H1 (cell line): ENCODE data around the gene WDFY4. TPM values are rescaled to one million over a fixed set of nuclear protein-coding genes. Genes with fewer than 3 reads are reported as not detected.

Experiments used
- CTCF ChIA-PET: fragments of 300-600 bp; sonication (Branson Sonifier 250); formaldehyde crosslinking; loops from one replicate; lab custom pipeline; 2021; ENCODE audit not compliant: partially characterized antibody; lab: Charles Lee
- POLR2A ChIA-PET: fragments of 300-600 bp; sonication (Branson Sonifier 250); formaldehyde crosslinking; loops from one replicate; lab custom pipeline; 2021; ENCODE audit warnings: inconsistent platforms; ENCODE audit not compliant: partially characterized antibody; lab: Charles Lee
- DNase-seq, 2 experiments: peaks; one replicate each; pipeline versions ENCODE4 v3.0.0 to v3.0.0-alpha.2; 2010 to 2022; ENCODE audit warnings: low spot score in 2 of 2, low read depth in 1 of 2, mixed read lengths in 1 of 2
- FAIRE-seq: peaks from 2 replicates; lab custom pipeline; 2011; peaks lifted over from hg19 to GRCh38; lab: Jason Lieb, UNC
- H2AFZ ChIP-seq: 2 replicates; pipeline ENCODE4 v1.8.1; 2012; ENCODE audit warnings: low read length, inconsistent platforms
- H2AK5ac ChIP-seq: 2 replicates; pipeline ENCODE4 v1.6.1; 2013; ENCODE audit warnings: low read depth, low read length
- H2BK120ac ChIP-seq: replicated peaks from 2 replicates; pipeline ENCODE3; 2013; ENCODE audit warnings: low read depth, low read length, inconsistent platforms
- H2BK12ac ChIP-seq: 2 replicates; pipeline ENCODE4 v1.6.1; 2013; ENCODE audit warnings: low read depth, low read length
- H2BK15ac ChIP-seq: 2 replicates; pipeline ENCODE4 v1.6.1; 2013; ENCODE audit warnings: low read length
- H2BK20ac ChIP-seq: 2 replicates; pipeline ENCODE4 v1.6.1; 2013; ENCODE audit warnings: low read length
- H2BK5ac ChIP-seq: 2 replicates; pipeline ENCODE4 v1.6.1; 2013; ENCODE audit warnings: low read depth, low read length
- H3K14ac ChIP-seq: 2 replicates; pipeline ENCODE4 v1.6.1; 2013; ENCODE audit warnings: inconsistent platforms; ENCODE audit not compliant: insufficient read length
- H3K18ac ChIP-seq: 2 replicates; pipeline ENCODE4 v1.6.1; 2013; ENCODE audit warnings: low read length; ENCODE audit errors: extremely low read depth
- H3K23ac ChIP-seq: 2 replicates; pipeline ENCODE4 v1.6.1; 2013; ENCODE audit warnings: inconsistent platforms; ENCODE audit not compliant: insufficient read length
- H3K23me2 ChIP-seq: 2 replicates; pipeline ENCODE4 v1.6.1; 2013; ENCODE audit warnings: low read depth, low read length
- H3K27ac ChIP-seq: 2 replicates; pipeline ENCODE4 v1.6.1; 2011; ENCODE audit warnings: low read depth, low read length, inconsistent platforms
- H3K27me3 ChIP-seq, 4 experiments: replicated peaks in 1 of 4; 1 replicate in 1 of 4; 2 replicates in 3 of 4; pipeline versions ENCODE4 v1.6.1 to v1.8.1; 2011 to 2013; ENCODE audit warnings: low read length in 3 of 4, mild to moderate bottlenecking in 3 of 4, inconsistent platforms in 2 of 4, mixed read lengths in 2 of 4, moderate library complexity in 1 of 4; ENCODE audit not compliant: control insufficient read depth in 3 of 4, insufficient read depth in 3 of 4; ENCODE audit errors: extremely low read depth in 1 of 4
- H3K36me3 ChIP-seq, 4 experiments: 2 replicates each; pipeline versions ENCODE4 v1.6.1 to v1.8.1; 2011 to 2013; ENCODE audit warnings: mild to moderate bottlenecking in 4 of 4, low read length in 3 of 4, moderate library complexity in 2 of 4, control low read depth in 1 of 4, inconsistent platforms in 1 of 4; ENCODE audit not compliant: insufficient read depth in 4 of 4, control insufficient read depth in 2 of 4
- H3K4ac ChIP-seq: replicated peaks from 2 replicates; pipeline ENCODE3; 2013; ENCODE audit warnings: low read length, low read depth, mixed read lengths, inconsistent platforms; ENCODE audit not compliant: insufficient read length
- H3K4me1 ChIP-seq, 4 experiments: replicated peaks in 1 of 4; 1 replicate in 1 of 4; 2 replicates in 3 of 4; pipeline versions ENCODE4 v1.6.1 to v1.8.1; 2011 to 2013; ENCODE audit warnings: low read length in 3 of 4, inconsistent platforms in 2 of 4, mixed read lengths in 1 of 4; ENCODE audit not compliant: insufficient read depth in 4 of 4, control insufficient read depth in 3 of 4
- H3K4me2 ChIP-seq, 2 experiments: 2 replicates each; pipeline versions ENCODE4 v1.6.1 to v1.8.1; 2011 to 2013; ENCODE audit warnings: low read depth in 2 of 2, low read length in 2 of 2, control low read depth in 1 of 2, inconsistent platforms in 1 of 2, mild to moderate bottlenecking in 1 of 2; ENCODE audit not compliant: insufficient read depth in 1 of 2
- H3K4me3 ChIP-seq, 4 experiments: fragments of 200-600, 300-600 bp in 1 of 4; sonication (generic), shearing (Covaris generic), sonication (Bioruptor Twin) in 1 of 4; 2 replicates each; pipeline versions ENCODE4 v1.5.1 to v1.8.1; 2011 to 2016; ENCODE audit warnings: low read length in 4 of 4, low read depth in 3 of 4, control low read depth in 2 of 4, inconsistent platforms in 2 of 4, mild to moderate bottlenecking in 2 of 4, mixed read lengths in 1 of 4, moderate library complexity in 1 of 4; ENCODE audit not compliant: insufficient read depth in 2 of 4; ENCODE audit errors: extremely low read depth in 1 of 4
- H3K56ac ChIP-seq: replicated peaks from 2 replicates; pipeline ENCODE3; 2013; ENCODE audit warnings: low read depth, mild to moderate bottlenecking, mixed read lengths, low read length, inconsistent platforms; ENCODE audit not compliant: insufficient read length
- H3K79me1 ChIP-seq: 2 replicates; pipeline ENCODE4 v1.6.1; 2013; ENCODE audit warnings: low read depth, low read length, control low read depth
- H3K79me2 ChIP-seq, 2 experiments: 2 replicates each; pipeline versions ENCODE4 v1.6.1 to v1.8.1; 2012 to 2013; ENCODE audit warnings: low read length in 2 of 2, mild to moderate bottlenecking in 2 of 2, inconsistent platforms in 1 of 2; ENCODE audit not compliant: insufficient read depth in 2 of 2, control insufficient read depth in 1 of 2
- H3K9ac ChIP-seq, 4 experiments: replicated peaks in 1 of 4; 1 replicate in 1 of 4; 2 replicates in 3 of 4; pipeline versions ENCODE4 v1.6.1 to v1.8.1; 2011 to 2013; ENCODE audit warnings: low read depth in 3 of 4, low read length in 3 of 4, control low read depth in 2 of 4, mild to moderate bottlenecking in 2 of 4, moderate library complexity in 2 of 4, inconsistent platforms in 1 of 4; ENCODE audit errors: extremely low read depth in 1 of 4
- H3K9me3 ChIP-seq, 2 experiments: 2 replicates each; pipeline versions ENCODE4 v1.6.1 to v1.8.1; 2012 to 2013; ENCODE audit warnings: mild to moderate bottlenecking in 2 of 2, moderate library complexity in 2 of 2, control low read depth in 1 of 2, inconsistent platforms in 1 of 2, low read depth in 1 of 2, low read length in 1 of 2, mixed read lengths in 1 of 2; ENCODE audit not compliant: insufficient read depth in 2 of 2
- H4K20me1 ChIP-seq, 2 experiments: replicated peaks in 1 of 2; 2 replicates each; pipeline versions ENCODE3 to v1.8.1; 2011 to 2013; ENCODE audit warnings: inconsistent platforms in 2 of 2, low read length in 2 of 2, mild to moderate bottlenecking in 1 of 2; ENCODE audit not compliant: insufficient read depth in 2 of 2, control insufficient read depth in 1 of 2
- H4K5ac ChIP-seq: 2 replicates; pipeline ENCODE4 v1.6.1; 2013; ENCODE audit warnings: low read length, low read depth, mixed read lengths, inconsistent platforms; ENCODE audit not compliant: insufficient read length
- H4K8ac ChIP-seq: 2 replicates; pipeline ENCODE4 v1.8.0; 2013; ENCODE audit warnings: mild to moderate bottlenecking, moderate library complexity, low read length, inconsistent platforms; ENCODE audit not compliant: insufficient read depth; ENCODE audit errors: extremely low read depth
- H4K91ac ChIP-seq: replicated peaks from 2 replicates; pipeline ENCODE3; 2013; ENCODE audit warnings: low read length, mixed read lengths, inconsistent platforms; ENCODE audit not compliant: insufficient read length
- ATF2 ChIP-seq: IDR thresholded peaks from 2 replicates; pipeline ENCODE4 v1.6.1; 2012; ENCODE audit warnings: low read length, inconsistent platforms
- BCL11A ChIP-seq, 2 experiments: IDR thresholded peaks; one replicate each; pipeline ENCODE4 v1.6.1; 2011; ENCODE audit warnings: low read depth in 2 of 2, low read length in 2 of 2, mild to moderate bottlenecking in 2 of 2
- BRCA1 ChIP-seq: IDR thresholded peaks from 2 replicates; pipeline ENCODE4 v1.6.1; 2012; ENCODE audit warnings: low read depth, low read length, improper control_type of control experiment
- CTCF ChIP-seq, 3 experiments: IDR thresholded peaks; 1 replicate in 2 of 3; 2 replicates in 1 of 3; pipeline versions ENCODE4 v1.5.1 to v1.6.1; 2011; ENCODE audit warnings: low read length in 3 of 3, mild to moderate bottlenecking in 3 of 3, inconsistent platforms in 2 of 3, low read depth in 1 of 3, moderate library complexity in 1 of 3; ENCODE audit not compliant: insufficient read depth in 1 of 3; ENCODE audit errors: control extremely low read depth in 1 of 3
- EZH2 ChIP-seq: fragments of 200-600 bp; sonication (generic); IDR thresholded peaks from 2 replicates; pipeline ENCODE4 v1.7.1; 2012; ENCODE audit warnings: low read depth, mild to moderate bottlenecking, moderate library complexity, low read length, inconsistent platforms; ENCODE audit not compliant: severe bottlenecking
- HDAC6 ChIP-seq: IDR thresholded peaks from one replicate; pipeline ENCODE4 v1.7.1; 2012; ENCODE audit warnings: low read depth, mild to moderate bottlenecking, inconsistent platforms, low read length, moderate library complexity
- JUND ChIP-seq: IDR thresholded peaks from 2 replicates; pipeline ENCODE4 v1.6.1; 2011; ENCODE audit warnings: mild to moderate bottlenecking, improper control_type of control experiment, low read length
- NANOG ChIP-seq: IDR thresholded peaks from 2 replicates; pipeline ENCODE4 v1.6.1; 2011; ENCODE audit warnings: low read length, low read depth, mild to moderate bottlenecking, inconsistent platforms; ENCODE audit not compliant: insufficient read depth, poor library complexity, severe bottlenecking
- WGBS, 2 experiments: shearing (Covaris generic) in 1 of 2; methylation state at CpG; one replicate each; pipeline versions ENCODE4 v1.1.6 to v1.1.7; 2013 to 2015; ENCODE audit warnings: low lambda C conversion rate in 2 of 2, mixed read lengths in 2 of 2, inconsistent platforms in 1 of 2, low coverage in 1 of 2, missing lambda C conversion rate in 1 of 2; ENCODE audit not compliant: insufficient replicate concordance in 2 of 2, insufficient coverage in 1 of 2, insufficient read length in 1 of 2; ENCODE audit errors: extremely low coverage in 1 of 2, missing lambda C conversion rate in 1 of 2; 5-methylcytosine and 5-hydroxymethylcytosine counted together
- polyA plus RNA-seq, 7 experiments: library from polyadenylated mRNA; depleted of rRNA in 3 of 7; stranded (reverse) in 5 of 7; unstranded in 2 of 7; fragments of >200 nt in 5 of 7; fragments of 200-250 nt in 2 of 7; gene quantifications; 1 replicate in 5 of 7; 2 replicates in 1 of 7; 4 replicates in 1 of 7; pipeline versions ENCODE4 v1.2.1 to v1.2.3, GENCODE V29; 2011 to 2013; ENCODE audit warnings: missing spikeins in 2 of 7, mixed read lengths in 2 of 7
- total RNA-seq: library from RNA; stranded (reverse); fragmentation: NEBNext Ultra II Directional; extraction: Animal tissue kit (Norgen Biotek cat#: 25700); gene quantifications from 2 replicates; pipeline ENCODE4 v1.2.1, GENCODE V29; 2021

WDFY4 gene
- total and polyA plus RNA-seq, 2 of the 8 experiments (the other 6 are each of a cell fraction or from before 2014, with no cell fraction given) = not detected

- DNase-seq = no peak
Observed at GRCh38 chr10:48965460-48965859, 280.8 kb downstream of the WDFY4 start.

More at GRCh38 chr10:48965460-48965859, 280.8 kb downstream of the WDFY4 start:
- no peaks in the 10 kb centered on the region for H3K23me2 ChIP-seq
- no peak overlapping the region for H2BK120ac ChIP-seq
- H3K56ac ChIP-seq = no peak overlapping the region
- no peak overlapping the region for H2BK5ac ChIP-seq
- H3K4me2 ChIP-seq = no peak overlapping the region
- POLR2A ChIA-PET = no interaction called here
- no peaks in the 10 kb centered on the region for H3K79me2 ChIP-seq
- H3K79me1 ChIP-seq = no peaks in the 10 kb centered on the region
- H2BK20ac ChIP-seq = no peak overlapping the region
- H3K9me3 ChIP-seq = no peaks in the 10 kb centered on the region
- CTCF ChIA-PET = no interaction called here
- no peak overlapping the region for H2BK12ac ChIP-seq
- H3K18ac ChIP-seq = no peak overlapping the region
- no peak overlapping the region for H3K4me3 ChIP-seq
- H4K5ac ChIP-seq = no peak overlapping the region
- H3K27ac ChIP-seq = no peak overlapping the region
- no peak overlapping the region for H3K4ac ChIP-seq
- no peaks in the 10 kb centered on the region for H3K4me1 ChIP-seq
- no peak overlapping the region for H3K23ac ChIP-seq
- H3K27me3 ChIP-seq = no peaks in the 10 kb centered on the region
- FAIRE-seq = no peak
- no peak overlapping the region for H2AFZ ChIP-seq
- no peak overlapping the region for H3K14ac ChIP-seq
- no peaks in the 10 kb centered on the region for H3K36me3 ChIP-seq
- no peaks in the 10 kb centered on the region for H4K20me1 ChIP-seq
- H4K91ac ChIP-seq = no peak overlapping the region
- 88% methylated on average over 4 of the region's 4 CpGs; no CpG with 5 or more reads in 1 of the 2 experiments for WGBS, 2 experiments
- H2BK15ac ChIP-seq = no peak overlapping the region
- H2AK5ac ChIP-seq = no peak overlapping the region
- no peak overlapping the region for H4K8ac ChIP-seq
- H3K9ac ChIP-seq = no peak overlapping the region
- TF ChIP-seq BRCA1 = no peak
- no peak for TF ChIP-seq HDAC6
- TF ChIP-seq ATF2 = no peak
- no peak for TF ChIP-seq BCL11A (IDR thresholded peaks at IDR 0.05; ENCODE audit: low read depth in 2 of 2, low read length in 2 of 2)
- TF ChIP-seq EZH2 = no peak
- no peak for TF ChIP-seq JUND
- TF ChIP-seq CTCF (IDR thresholded peaks at IDR 0.05; ENCODE audit: control extremely low read depth in 1 of 3, insufficient read depth in 1 of 3, low read depth in 1 of 3, low read length in 3 of 3) = no peak
- TF ChIP-seq NANOG = no peak
